K562 (cell line): ENCODE data around the gene TMEM187. TPM values are rescaled to one million over a fixed set of nuclear protein-coding genes. Genes with fewer than 3 reads are reported as not detected.

ENCODE experiments used
- ATAC-seq: fragments of 200-7000 bp; cut with Tn5 transposase; 3 replicates; pipeline ENCODE4 v1.9.1; 2020; ENCODE audit warnings: moderate library complexity
- BruUV-seq: library from RNA; stranded (reverse); fragments of 400-500 nt; replicated peaks from 2 replicates; lab custom pipeline; 2021; lab: Mats Ljungman, UMichigan
- CTCF ChIA-PET: fragments of 300-600 bp; formaldehyde crosslinking; extraction: SDS; loops from one replicate; lab custom pipeline; 2021; ENCODE audit warnings: low intra/inter-chr PET ratio; lab: Yijun Ruan, JAX
- POLR2A ChIA-PET: fragments of 300-600, 350-650 bp; sonication (Branson Sonifier 250); formaldehyde crosslinking; extraction: SDS; loops from one replicate; lab custom pipeline; 2021; ENCODE audit warnings: antibody characterized with exemption, inconsistent platforms; lab: Yijun Ruan, JAX
- DNase-seq, 4 experiments: peaks; one replicate each; pipeline versions ENCODE4 v3.0.0 to v3.0.0-alpha.2; 2011 to 2018; ENCODE audit warnings: low spot score in 3 of 4, mixed read lengths in 3 of 4; ENCODE audit errors: extremely low read depth in 1 of 4
- FAIRE-seq: peaks from 2 replicates; lab custom pipeline; 2011; peaks lifted over from hg19 to GRCh38; lab: Jason Lieb, UNC
- H2AFZ ChIP-seq: 2 replicates; pipeline ENCODE4 v1.6.0; 2011; ENCODE audit warnings: low read depth, low read length, control low read depth, inconsistent platforms
- H3K27ac ChIP-seq: fragments of 200-600 bp; 3 replicates; pipeline ENCODE4 v1.8.0; 2011; ENCODE audit warnings: low read depth, mild to moderate bottlenecking, control low read depth, inconsistent platforms, low read length, moderate library complexity, mixed read lengths; ENCODE audit errors: extremely low read depth
- H3K27me3 ChIP-seq, 2 experiments: fragments of 300-600 bp in 1 of 2; 2 replicates in 1 of 2; 3 replicates in 1 of 2; pipeline versions ENCODE4 v1.6.0 to v1.8.0; 2011; ENCODE audit warnings: inconsistent platforms in 2 of 2, low read length in 2 of 2, mild to moderate bottlenecking in 1 of 2, mixed read lengths in 1 of 2, moderate library complexity in 1 of 2; ENCODE audit not compliant: control insufficient read depth in 2 of 2, insufficient read depth in 2 of 2
- H3K36me3 ChIP-seq: fragments of 300-600 bp; 3 replicates; pipeline ENCODE4 v1.8.0; 2011; ENCODE audit warnings: mild to moderate bottlenecking, low read length, inconsistent platforms; ENCODE audit not compliant: control insufficient read depth, insufficient read depth
- H3K4me1 ChIP-seq, 2 experiments: fragments of 200-600 bp in 1 of 2; replicated peaks in 1 of 2; 2 replicates in 1 of 2; 3 replicates in 1 of 2; pipeline versions ENCODE4 v1.5.1 to v1.8.0; 2011; ENCODE audit warnings: inconsistent platforms in 2 of 2, low read length in 2 of 2, mild to moderate bottlenecking in 1 of 2, mixed read lengths in 1 of 2, moderate library complexity in 1 of 2; ENCODE audit not compliant: control insufficient read depth in 2 of 2, insufficient read depth in 2 of 2
- H3K4me2 ChIP-seq: 2 replicates; pipeline ENCODE4 v1.6.1; 2011; ENCODE audit warnings: low read length, control low read depth, inconsistent platforms, mixed read lengths; ENCODE audit not compliant: insufficient read depth
- H3K4me3 ChIP-seq: fragments of 200-600 bp; sonication (generic), shearing (Covaris generic); 2 replicates; pipeline ENCODE4 v1.5.1; 2016; ENCODE audit warnings: control low read depth, inconsistent platforms
- H3K79me2 ChIP-seq: fragments of 200-600 bp; 3 replicates; pipeline ENCODE4 v1.8.0; 2011; ENCODE audit warnings: low read length, inconsistent platforms; ENCODE audit not compliant: control insufficient read depth, insufficient read depth
- H3K9ac ChIP-seq, 2 experiments: 2 replicates each; pipeline versions ENCODE4 v1.6.0 to v1.6.1; 2011; ENCODE audit warnings: low read depth in 2 of 2, low read length in 2 of 2, control low read depth in 1 of 2, inconsistent platforms in 1 of 2, mild to moderate bottlenecking in 1 of 2, mixed read lengths in 1 of 2; ENCODE audit not compliant: insufficient read depth in 1 of 2
- H3K9me1 ChIP-seq: one replicate; pipeline ENCODE4 v1.6.0; 2011; ENCODE audit warnings: inconsistent platforms, mild to moderate bottlenecking, low read length, moderate library complexity; ENCODE audit not compliant: control insufficient read depth, insufficient read depth
- H3K9me3 ChIP-seq: replicated peaks from 2 replicates; pipeline ENCODE4 v1.5.1; 2011; ENCODE audit warnings: low read depth, low read length, inconsistent platforms; ENCODE audit not compliant: control insufficient read depth, insufficient read depth
- H4K20me1 ChIP-seq: replicated peaks from 2 replicates; pipeline ENCODE4 v1.6.1; 2011; ENCODE audit warnings: low read length, inconsistent platforms, mixed read lengths; ENCODE audit not compliant: control insufficient read depth, insufficient read depth
- BACH1 ChIP-seq: fragments of 200-800 bp; sonication (Bioruptor generic); IDR thresholded peaks from 2 replicates; pipeline ENCODE4 v1.6.1; 2016; ENCODE audit warnings: missing genetic modification characterization, missing compliant biosample characterization
- CBFA2T2 ChIP-seq: fragments of 450-650 bp; conservative IDR thresholded peaks from 2 replicates; pipeline ENCODE4 v1.6.1; 2017; ENCODE audit warnings: mild to moderate bottlenecking
- RAD51 ChIP-seq: fragments of 450-650 bp; IDR thresholded peaks from 2 replicates; pipeline ENCODE4 v1.7.1; 2016; ENCODE audit warnings: low read depth, mild to moderate bottlenecking, borderline replicate concordance
- WGBS: fragments of 100-300 bp; shearing (Covaris generic); methylation state at CpG from one replicate; pipeline ENCODE4 v1.1.6; 2016; ENCODE audit warnings: low coverage, mixed read lengths; ENCODE audit not compliant: insufficient coverage; ENCODE audit errors: missing lambda C conversion rate; 5-methylcytosine and 5-hydroxymethylcytosine counted together
- in situ Hi-C: fragments of 300-500 bp; cut with MboI; formaldehyde crosslinking; loops from 4 replicates; pipeline ENCODE4 v1.15.0; 2018; ENCODE audit warnings: inconsistent platforms, mixed read lengths
- intact Hi-C: fragments of 100-400 bp; cut with micrococcal nuclease; formaldehyde crosslinking; loops from 2 replicates; pipeline ENCODE4 v1.14.2; 2022
- polyA plus RNA-seq, 8 experiments: library from polyadenylated mRNA; depleted of rRNA in 4 of 8; stranded (reverse) in 5 of 8; unstranded in 3 of 8; fragments of >200 nt; fragmentation: Nextera tagmentation in 2 of 8; fragmentation: Illumina TruSeq in 1 of 8; extraction: Ambion mirVana in 2 of 8; extraction: Trizol in 1 of 8; gene quantifications; 2 replicates each; pipeline versions ENCODE4 v1.2.1 to v1.2.3, GENCODE V29; 2011 to 2014; ENCODE audit warnings: inconsistent platforms in 1 of 8, missing spikeins in 1 of 8
- total RNA-seq, 7 experiments: library from RNA; depleted of rRNA in 6 of 7; stranded (reverse); fragments of >200 nt in 6 of 7; fragmentation: Illumina TruSeq in 2 of 7; extraction: Trizol in 2 of 7; gene quantifications; 2 replicates each; pipeline versions ENCODE4 v1.2.1 to v1.2.3, GENCODE V29; 2011 to 2021; ENCODE audit warnings: low replicate concordance in 1 of 7
- TF ChIP-seq, protein P1 (sequence below), 2 experiments: fragments of 150-350 bp in 1 of 2; IDR thresholded peaks; 2 replicates each; pipeline ENCODE4 v1.6.1; 2012 to 2016; ENCODE audit warnings: low read depth in 2 of 2, low read length in 2 of 2, mild to moderate bottlenecking in 1 of 2, moderate library complexity in 1 of 2
- TF ChIP-seq, protein P2 (sequence below): fragments of 250-450 bp; sonication (Bioruptor Pico); IDR thresholded peaks from 2 replicates; pipeline ENCODE4 v1.4.0; 2020; ENCODE audit warnings: mild to moderate bottlenecking, moderate library complexity

TMEM187 gene
- total and polyA plus RNA-seq, 9 of the 15 experiments (the other 6 are each of a cell fraction or from before 2014, with no cell fraction given) = 0.13 to 6.4 (median 1.6) TPM

DNA sequence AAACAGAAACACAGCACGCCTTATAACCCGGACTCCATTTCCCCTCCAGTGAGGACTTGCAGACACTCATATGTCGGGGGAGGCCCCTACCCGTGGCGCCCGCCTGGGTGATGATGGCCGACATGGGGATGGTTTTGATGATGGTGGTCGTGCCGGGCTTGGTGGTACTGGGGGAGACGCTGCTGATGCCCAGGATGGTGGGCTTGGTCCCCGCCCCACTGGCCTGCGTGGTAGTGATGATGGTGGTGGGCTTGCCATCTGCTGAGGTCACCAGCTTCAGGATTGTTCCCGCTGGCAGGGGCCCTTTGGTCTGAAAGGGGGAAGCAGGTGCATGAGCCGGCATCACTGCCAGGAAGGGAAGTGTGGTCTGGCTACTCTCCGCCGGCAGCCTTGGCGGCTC is 15.3 kb upstream of the TMEM187 start:
- POLR2A ChIA-PET = interaction anchor here (0.6 to 4.2 kb wide), 2 partner anchors 11 to 138 kb away, joined by 3 to 24 read pairs; no protein-coding TSS in a partner anchor
- no peak overlapping the region for H3K4me3 ChIP-seq
- no TSS peak for BruUV-seq
- DNase-seq (no peak), ATAC-seq (no peak), FAIRE-seq (no peak)
- no peaks in the 10 kb centered on the region for H3K27me3 ChIP-seq
- no peak overlapping the region for H2AFZ ChIP-seq
- no peak overlapping the region for H3K4me2 ChIP-seq
- H3K9ac ChIP-seq = no peak overlapping the region
- H3K4me1 ChIP-seq = peaks cover 0 to 20% of the 10 kb centered on the region in 2 experiments; a peak in 2 of 5 replicates
- no peaks in the 10 kb centered on the region for H3K9me3 ChIP-seq
- in situ Hi-C loops = no loop called here
- intact Hi-C loops = no loop called here
- no peak overlapping the region for H3K27ac ChIP-seq
- H3K9me1 ChIP-seq = no peaks in the 10 kb centered on the region
- peaks cover 100% of the 10 kb centered on the region; the same call in 2 of the 3 replicates for H3K36me3 ChIP-seq
- peaks cover 10% of the 10 kb centered on the region; the same call in 2 of the 3 replicates for H3K79me2 ChIP-seq
- WGBS = 98% methylated on average over 10 of the region's 17 CpGs
- CTCF ChIA-PET = no interaction called here
- no peaks in the 10 kb centered on the region for H4K20me1 ChIP-seq
- TF ChIP-seq BACH1 (no peak), CBFA2T2 (no peak), RAD51 (no peak)
- TF ChIP-seq, protein P1, sequence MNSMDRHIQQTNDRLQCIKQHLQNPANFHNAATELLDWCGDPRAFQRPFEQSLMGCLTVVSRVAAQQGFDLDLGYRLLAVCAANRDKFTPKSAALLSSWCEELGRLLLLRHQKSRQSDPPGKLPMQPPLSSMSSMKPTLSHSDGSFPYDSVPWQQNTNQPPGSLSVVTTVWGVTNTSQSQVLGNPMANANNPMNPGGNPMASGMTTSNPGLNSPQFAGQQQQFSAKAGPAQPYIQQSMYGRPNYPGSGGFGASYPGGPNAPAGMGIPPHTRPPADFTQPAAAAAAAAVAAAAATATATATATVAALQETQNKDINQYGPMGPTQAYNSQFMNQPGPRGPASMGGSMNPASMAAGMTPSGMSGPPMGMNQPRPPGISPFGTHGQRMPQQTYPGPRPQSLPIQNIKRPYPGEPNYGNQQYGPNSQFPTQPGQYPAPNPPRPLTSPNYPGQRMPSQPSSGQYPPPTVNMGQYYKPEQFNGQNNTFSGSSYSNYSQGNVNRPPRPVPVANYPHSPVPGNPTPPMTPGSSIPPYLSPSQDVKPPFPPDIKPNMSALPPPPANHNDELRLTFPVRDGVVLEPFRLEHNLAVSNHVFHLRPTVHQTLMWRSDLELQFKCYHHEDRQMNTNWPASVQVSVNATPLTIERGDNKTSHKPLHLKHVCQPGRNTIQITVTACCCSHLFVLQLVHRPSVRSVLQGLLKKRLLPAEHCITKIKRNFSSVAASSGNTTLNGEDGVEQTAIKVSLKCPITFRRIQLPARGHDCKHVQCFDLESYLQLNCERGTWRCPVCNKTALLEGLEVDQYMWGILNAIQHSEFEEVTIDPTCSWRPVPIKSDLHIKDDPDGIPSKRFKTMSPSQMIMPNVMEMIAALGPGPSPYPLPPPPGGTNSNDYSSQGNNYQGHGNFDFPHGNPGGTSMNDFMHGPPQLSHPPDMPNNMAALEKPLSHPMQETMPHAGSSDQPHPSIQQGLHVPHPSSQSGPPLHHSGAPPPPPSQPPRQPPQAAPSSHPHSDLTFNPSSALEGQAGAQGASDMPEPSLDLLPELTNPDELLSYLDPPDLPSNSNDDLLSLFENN (IDR thresholded peaks at IDR 0.05; ENCODE audit: low read depth in 2 of 2, low read length in 2 of 2) = no peak
- TF ChIP-seq, protein P2, sequence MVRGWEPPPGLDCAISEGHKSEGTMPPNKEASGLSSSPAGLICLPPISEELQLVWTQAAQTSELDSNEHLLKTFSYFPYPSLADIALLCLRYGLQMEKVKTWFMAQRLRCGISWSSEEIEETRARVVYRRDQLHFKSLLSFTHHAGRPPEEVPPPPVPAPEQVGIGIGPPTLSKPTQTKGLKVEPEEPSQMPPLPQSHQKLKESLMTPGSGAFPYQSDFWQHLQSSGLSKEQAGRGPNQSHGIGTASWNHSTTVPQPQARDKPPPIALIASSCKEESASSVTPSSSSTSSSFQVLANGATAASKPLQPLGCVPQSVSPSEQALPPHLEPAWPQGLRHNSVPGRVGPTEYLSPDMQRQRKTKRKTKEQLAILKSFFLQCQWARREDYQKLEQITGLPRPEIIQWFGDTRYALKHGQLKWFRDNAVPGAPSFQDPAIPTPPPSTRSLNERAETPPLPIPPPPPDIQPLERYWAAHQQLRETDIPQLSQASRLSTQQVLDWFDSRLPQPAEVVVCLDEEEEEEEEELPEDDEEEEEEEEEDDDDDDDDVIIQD = no peak
